Keratinocyte (primary cell): Measurements from ENCODE around the gene UPK3A. TPM values are rescaled to one million over a fixed set of nuclear protein-coding genes. Genes with fewer than 3 reads are reported as not detected.

Experiments used
- DNase-seq: peaks from one replicate; pipeline ENCODE4 v3.0.0-alpha.2; 2011; ENCODE audit warnings: low read depth, missing footprints, low spot score
- FAIRE-seq: peaks from 2 replicates; lab custom pipeline; 2011; peaks lifted over from hg19 to GRCh38; lab: Jason Lieb, UNC
- H2AFZ ChIP-seq: 2 replicates; pipeline ENCODE4 v1.6.0; 2012; ENCODE audit warnings: low read length, control low read depth, inconsistent platforms; ENCODE audit not compliant: control insufficient read depth
- H3K27ac ChIP-seq: 2 replicates; pipeline ENCODE4 v1.5.1; 2011; ENCODE audit warnings: low read length; ENCODE audit not compliant: control insufficient read depth, insufficient read depth
- H3K27me3 ChIP-seq: 3 replicates; pipeline ENCODE4 v1.6.0; 2011; ENCODE audit warnings: low read length; ENCODE audit not compliant: control insufficient read depth, insufficient read depth; ENCODE audit errors: extremely low read depth
- H3K36me3 ChIP-seq, 2 experiments: 2 replicates in 1 of 2; 3 replicates in 1 of 2; pipeline ENCODE4 v1.5.1; 2011; ENCODE audit warnings: low read length in 2 of 2, mild to moderate bottlenecking in 1 of 2; ENCODE audit not compliant: control insufficient read depth in 2 of 2, insufficient read depth in 2 of 2; ENCODE audit errors: extremely low read depth in 1 of 2
- H3K4me1 ChIP-seq: 3 replicates; pipeline ENCODE4 v1.5.1; 2011; ENCODE audit warnings: low read length; ENCODE audit not compliant: control insufficient read depth, insufficient read depth; ENCODE audit errors: extremely low read depth
- H3K4me2 ChIP-seq: 3 replicates; pipeline ENCODE4 v1.6.0; 2011; ENCODE audit warnings: low read depth, low read length; ENCODE audit not compliant: control insufficient read depth, insufficient read depth; ENCODE audit errors: extremely low read depth
- H3K4me3 ChIP-seq, 3 experiments: fragments of 200-600 bp in 1 of 3; sonication (generic) in 1 of 3; 2 replicates in 2 of 3; 3 replicates in 1 of 3; pipeline ENCODE4 v1.5.1; 2011 to 2016; ENCODE audit warnings: low read length in 3 of 3, mild to moderate bottlenecking in 3 of 3, control low read depth in 2 of 3, inconsistent platforms in 1 of 3, low read depth in 1 of 3, mixed read lengths in 1 of 3, mixed run types in 1 of 3, moderate library complexity in 1 of 3; ENCODE audit not compliant: control insufficient read depth in 2 of 3, insufficient read depth in 2 of 3; ENCODE audit errors: extremely low read depth in 1 of 3
- H3K79me2 ChIP-seq: 2 replicates; pipeline ENCODE4 v1.6.0; 2012; ENCODE audit warnings: low read length; ENCODE audit not compliant: control insufficient read depth, insufficient read depth
- H3K9ac ChIP-seq: 3 replicates; pipeline ENCODE4 v1.6.0; 2011; ENCODE audit warnings: low read length; ENCODE audit not compliant: control insufficient read depth, insufficient read depth; ENCODE audit errors: extremely low read depth
- H3K9me1 ChIP-seq: 3 replicates; pipeline ENCODE4 v1.6.0; 2011; ENCODE audit warnings: low read length; ENCODE audit not compliant: control insufficient read depth, insufficient read depth; ENCODE audit errors: extremely low read depth
- H3K9me3 ChIP-seq: 2 replicates; pipeline ENCODE4 v1.5.1; 2012; ENCODE audit warnings: low read depth, low read length; ENCODE audit not compliant: control insufficient read depth
- H4K20me1 ChIP-seq: 3 replicates; pipeline ENCODE4 v1.6.0; 2011; ENCODE audit warnings: low read length; ENCODE audit not compliant: control insufficient read depth, insufficient read depth; ENCODE audit errors: extremely low read depth
- EZH2 ChIP-seq: IDR thresholded peaks from one replicate; pipeline ENCODE4 v1.6.1; 2012; ENCODE audit warnings: inconsistent platforms, mild to moderate bottlenecking, low read length, moderate library complexity
- dilution Hi-C: fragments of 300-500 bp; cut with MboI; formaldehyde crosslinking; loops from one replicate; pipeline ENCODE4 v1.7.0; 2020; ENCODE audit warnings: low sequenced_read_pairs; ENCODE audit not compliant: extremely low pct_ligation_motif_present
- polyA plus RNA-seq, 5 experiments: library from polyadenylated mRNA; depleted of rRNA in 3 of 5; stranded (reverse) in 3 of 5; stranded (forward) in 1 of 5; unstranded in 1 of 5; fragments of >200 nt; gene quantifications; 1 replicate in 1 of 5; 2 replicates in 3 of 5; 3 replicates in 1 of 5; pipeline versions ENCODE4 v1.2.1 to v1.2.3, GENCODE V29; 2011 to 2012; ENCODE audit warnings: missing spikeins in 2 of 5, low read depth in 1 of 5, low replicate concordance in 1 of 5
- TF ChIP-seq, protein P1 (sequence below), 3 experiments: IDR thresholded peaks in 1 of 3; conservative IDR thresholded peaks in 1 of 3; optimal IDR thresholded peaks in 1 of 3; 2 replicates in 2 of 3; 3 replicates in 1 of 3; pipeline versions ENCODE3 to v1.5.1; 2011; ENCODE audit warnings: low read length in 3 of 3, mild to moderate bottlenecking in 3 of 3, moderate library complexity in 2 of 3, control low read depth in 1 of 3, inconsistent platforms in 1 of 3; ENCODE audit not compliant: insufficient read depth in 2 of 3; ENCODE audit errors: extremely low read depth in 1 of 3

Gene UPK3A
- polyA plus RNA-seq, 1 donor (not counting 4 experiments of a cell fraction or from before 2014, with no cell fraction given): not detected

- Histone ChIP-seq H3K9me1 (no peaks in the 10 kb centered on the region), H3K27me3 (no peaks in the 10 kb centered on the region), H3K4me1 (peaks cover 10% of the 10 kb centered on the region), H3K36me3 (peaks cover 10 to 32% of the 10 kb centered on the region in 2 experiments), H4K20me1 (peaks cover 3% of the 10 kb centered on the region), H3K4me3 (no peak overlapping the region), H3K4me2 (no peak overlapping the region), H3K9me3 (no peaks in the 10 kb centered on the region), H3K9ac (no peak overlapping the region), H2AFZ (no peak overlapping the region), H3K27ac (no peak overlapping the region), H3K79me2 (peaks cover 5% of the 10 kb centered on the region)
- no peak for DNase-seq
- no peak for TF ChIP-seq EZH2
- TF ChIP-seq, protein P1, sequence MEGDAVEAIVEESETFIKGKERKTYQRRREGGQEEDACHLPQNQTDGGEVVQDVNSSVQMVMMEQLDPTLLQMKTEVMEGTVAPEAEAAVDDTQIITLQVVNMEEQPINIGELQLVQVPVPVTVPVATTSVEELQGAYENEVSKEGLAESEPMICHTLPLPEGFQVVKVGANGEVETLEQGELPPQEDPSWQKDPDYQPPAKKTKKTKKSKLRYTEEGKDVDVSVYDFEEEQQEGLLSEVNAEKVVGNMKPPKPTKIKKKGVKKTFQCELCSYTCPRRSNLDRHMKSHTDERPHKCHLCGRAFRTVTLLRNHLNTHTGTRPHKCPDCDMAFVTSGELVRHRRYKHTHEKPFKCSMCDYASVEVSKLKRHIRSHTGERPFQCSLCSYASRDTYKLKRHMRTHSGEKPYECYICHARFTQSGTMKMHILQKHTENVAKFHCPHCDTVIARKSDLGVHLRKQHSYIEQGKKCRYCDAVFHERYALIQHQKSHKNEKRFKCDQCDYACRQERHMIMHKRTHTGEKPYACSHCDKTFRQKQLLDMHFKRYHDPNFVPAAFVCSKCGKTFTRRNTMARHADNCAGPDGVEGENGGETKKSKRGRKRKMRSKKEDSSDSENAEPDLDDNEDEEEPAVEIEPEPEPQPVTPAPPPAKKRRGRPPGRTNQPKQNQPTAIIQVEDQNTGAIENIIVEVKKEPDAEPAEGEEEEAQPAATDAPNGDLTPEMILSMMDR (optimal IDR thresholded peaks at IDR 0.05 in 1 of 3, IDR thresholded peaks at IDR 0.05 in 1 of 3, conservative IDR thresholded peaks at IDR 0.05 in 1 of 3; ENCODE audit: extremely low read depth in 1 of 3, insufficient read depth in 2 of 3, low read length in 3 of 3): no peak
- dilution Hi-C loops: no loop called here
- no peak for FAIRE-seq
Observed at GRCh38 chr22:45328822-45329529, 44.2 kb downstream of the UPK3A start.

DNA sequence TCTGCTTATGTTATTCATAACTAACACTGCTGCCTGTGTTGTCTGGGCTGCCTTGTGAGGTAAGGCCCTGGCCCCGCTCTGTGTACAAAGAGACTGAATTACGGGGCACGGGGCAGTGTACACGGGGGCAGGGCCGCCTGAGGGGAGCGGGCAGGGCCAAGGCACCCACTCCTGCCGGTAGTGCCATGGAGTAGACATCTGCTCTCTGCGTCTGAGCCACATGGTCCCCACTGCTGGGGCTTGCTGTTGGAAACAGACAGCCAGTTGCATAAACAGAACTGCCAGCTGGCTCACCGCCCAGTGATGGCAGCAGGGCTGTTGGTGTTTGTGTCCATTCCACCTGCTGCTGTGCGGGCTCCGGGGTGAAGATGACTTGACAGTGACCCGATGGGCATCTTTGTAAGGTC is 44.8 kb downstream of the UPK3A start:
- Histone ChIP-seq H3K9me1 (no peaks in the 10 kb centered on the region), H3K79me2 (peaks cover 5% of the 10 kb centered on the region), H3K27ac (no peak overlapping the region), H3K27me3 (no peaks in the 10 kb centered on the region), H4K20me1 (peaks cover 3% of the 10 kb centered on the region), H2AFZ (no peak overlapping the region), H3K9ac (no peak overlapping the region), H3K4me3 (no peak overlapping the region), H3K36me3 (peaks cover 10 to 31% of the 10 kb centered on the region in 2 experiments), H3K4me2 (no peak overlapping the region), H3K9me3 (no peaks in the 10 kb centered on the region), H3K4me1 (peaks cover 12% of the 10 kb centered on the region)
- dilution Hi-C loops: no loop called here
- DNase-seq (no peak), FAIRE-seq (no peak)
- no peak for TF ChIP-seq EZH2
- TF ChIP-seq, protein P1 (optimal IDR thresholded peaks at IDR 0.05 in 1 of 3, IDR thresholded peaks at IDR 0.05 in 1 of 3, conservative IDR thresholded peaks at IDR 0.05 in 1 of 3; ENCODE audit: extremely low read depth in 1 of 3, insufficient read depth in 2 of 3, low read length in 3 of 3): no peak
